GM04504 (cell line): ENCODE measurements around the gene DLX5.

Source experiments
- DNase-seq: peaks from one replicate; pipeline ENCODE4 v3.0.0-alpha.2; 2012; ENCODE audit warnings: low read depth

The DLX5 gene

DNA sequence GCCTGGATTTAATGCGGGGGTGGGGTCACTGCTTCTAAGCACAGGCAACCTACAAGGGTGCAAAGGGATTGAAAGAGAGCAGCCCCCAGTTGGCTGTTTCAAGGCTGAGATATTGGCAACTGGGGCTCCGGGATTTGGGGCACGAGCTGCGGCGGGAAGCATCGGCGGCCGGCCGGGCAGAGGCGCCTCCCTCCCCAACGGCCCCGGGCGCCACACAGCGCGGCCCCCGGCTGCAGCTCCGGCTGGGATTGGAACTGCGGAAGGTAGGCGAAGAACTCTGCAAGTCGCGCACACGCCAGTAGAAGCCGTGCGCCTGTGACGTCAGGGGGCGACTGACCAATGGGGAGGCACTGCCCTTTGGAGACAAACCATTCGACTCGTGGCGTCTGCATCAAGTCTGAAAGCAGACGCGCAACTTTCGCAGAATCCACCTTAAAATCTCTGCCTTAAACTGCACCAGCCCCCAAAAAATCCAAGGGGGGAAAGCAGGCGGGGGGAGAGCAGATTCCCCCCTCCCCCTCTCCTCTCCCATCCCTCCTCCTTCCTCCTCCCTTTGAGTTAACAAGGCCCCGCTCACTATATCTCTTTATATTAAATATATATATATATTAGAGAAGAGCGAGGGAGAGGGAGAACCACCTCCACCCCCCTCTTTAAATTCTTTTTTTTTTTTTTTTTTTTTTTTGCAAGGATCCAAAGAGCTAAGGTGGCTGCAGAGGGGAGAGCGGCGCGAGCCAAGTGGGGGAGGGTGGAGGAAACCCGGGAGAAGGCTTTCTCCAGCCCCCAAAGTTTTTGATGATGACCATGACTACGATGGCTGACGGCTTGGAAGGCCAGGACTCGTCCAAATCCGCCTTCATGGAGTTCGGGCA, 19.2 kb downstream of the DLX5 start, which contains the start of gene DLX6:
Gene DLX6, plus strand, starts transcription at position 371 of the 872 bp plus-strand sequence. Its CDS starts 425 bp downstream, at position 796.
- no peak for DNase-seq

DNA sequence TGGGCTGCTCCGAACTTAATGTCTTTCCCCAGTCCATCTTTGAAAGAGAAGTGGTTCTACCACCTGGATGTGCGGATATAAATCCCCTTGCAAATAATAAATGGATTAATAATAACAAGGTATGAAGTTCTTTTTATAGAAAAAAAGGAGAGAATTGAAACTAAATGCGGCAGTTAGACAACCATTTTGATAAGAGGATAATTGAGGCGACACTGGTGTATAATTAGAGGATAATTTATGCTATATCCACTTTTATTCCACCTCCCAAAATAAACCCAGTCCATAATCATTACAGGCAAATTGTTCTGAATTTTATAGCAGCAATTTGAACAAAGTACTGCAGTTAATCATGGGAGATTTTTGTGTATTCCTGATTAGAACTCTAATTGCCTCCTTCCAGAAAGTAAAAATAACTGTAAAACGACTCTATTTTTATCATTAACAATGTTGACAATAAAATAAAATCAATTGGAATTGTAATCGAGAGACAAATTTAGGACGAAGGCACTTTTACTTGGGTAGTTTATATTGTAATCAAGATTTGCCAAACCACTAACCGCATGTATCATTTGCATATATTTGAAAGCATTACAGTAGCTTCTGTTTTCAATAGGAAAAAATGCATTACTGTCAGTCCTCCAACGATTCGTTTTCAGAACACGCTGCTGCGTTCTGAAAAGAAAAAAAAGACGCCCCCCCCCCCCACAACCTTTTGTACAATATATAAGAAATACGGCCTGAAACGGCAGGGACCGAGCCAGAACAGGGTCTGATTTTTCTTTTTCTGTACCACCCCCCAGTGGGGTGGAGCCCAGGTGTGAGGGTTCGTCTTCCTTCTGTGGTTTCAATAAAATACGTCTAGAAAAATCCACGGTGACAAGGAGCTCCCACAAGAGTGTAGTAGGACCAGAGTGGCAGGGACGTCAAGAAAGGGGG, 20.1 kb downstream of the DLX5 start:
- no peak for DNase-seq

DNA sequence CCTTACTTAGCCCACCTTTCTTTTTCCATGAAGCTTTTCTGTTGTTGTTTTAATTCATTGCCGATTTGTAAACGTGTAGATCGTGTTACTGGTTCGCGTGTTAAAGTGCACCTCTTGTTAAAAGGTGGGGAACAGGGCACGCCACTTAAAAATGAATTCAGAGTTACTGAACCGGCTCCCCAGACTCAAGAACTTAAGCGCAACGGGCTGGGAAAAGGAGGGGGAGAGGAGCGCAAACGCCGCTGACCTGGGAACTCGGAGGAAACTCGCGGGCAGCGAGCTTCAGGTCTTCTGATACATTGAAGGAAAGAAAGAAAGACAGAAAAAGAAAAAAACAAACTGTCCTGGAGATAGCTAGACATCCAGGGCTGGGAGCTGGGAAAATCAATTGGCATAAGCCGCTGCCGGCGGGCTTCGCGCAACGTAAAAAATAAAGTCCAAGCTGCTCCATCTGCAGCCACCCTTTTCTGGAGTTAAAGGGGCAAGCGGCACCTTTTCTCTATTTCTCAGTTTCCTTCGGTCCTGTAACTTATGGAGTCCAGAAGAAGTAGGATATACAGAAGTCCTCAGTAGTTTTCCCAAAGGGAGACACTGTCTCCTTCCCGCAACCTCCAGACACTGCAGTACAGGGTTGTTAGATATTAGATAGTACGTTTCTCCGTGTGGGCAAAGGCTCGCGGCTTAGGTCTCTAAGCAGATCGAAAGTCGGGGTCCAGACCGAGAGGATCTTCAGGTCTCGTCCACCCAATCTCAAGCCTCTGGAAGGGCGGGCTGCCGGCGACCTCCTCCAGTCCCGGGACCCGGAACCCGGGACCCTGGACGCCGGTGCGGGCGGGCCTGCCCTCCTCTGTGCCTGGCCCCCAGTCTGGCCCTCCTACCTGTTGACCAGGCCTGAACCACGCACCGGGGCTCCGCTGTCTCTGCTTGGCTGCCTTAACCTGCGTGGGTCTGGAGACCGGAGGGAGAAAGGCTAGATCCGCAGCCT, 21.1 kb downstream of the DLX5 start:
- DNase-seq = no peak

DNA sequence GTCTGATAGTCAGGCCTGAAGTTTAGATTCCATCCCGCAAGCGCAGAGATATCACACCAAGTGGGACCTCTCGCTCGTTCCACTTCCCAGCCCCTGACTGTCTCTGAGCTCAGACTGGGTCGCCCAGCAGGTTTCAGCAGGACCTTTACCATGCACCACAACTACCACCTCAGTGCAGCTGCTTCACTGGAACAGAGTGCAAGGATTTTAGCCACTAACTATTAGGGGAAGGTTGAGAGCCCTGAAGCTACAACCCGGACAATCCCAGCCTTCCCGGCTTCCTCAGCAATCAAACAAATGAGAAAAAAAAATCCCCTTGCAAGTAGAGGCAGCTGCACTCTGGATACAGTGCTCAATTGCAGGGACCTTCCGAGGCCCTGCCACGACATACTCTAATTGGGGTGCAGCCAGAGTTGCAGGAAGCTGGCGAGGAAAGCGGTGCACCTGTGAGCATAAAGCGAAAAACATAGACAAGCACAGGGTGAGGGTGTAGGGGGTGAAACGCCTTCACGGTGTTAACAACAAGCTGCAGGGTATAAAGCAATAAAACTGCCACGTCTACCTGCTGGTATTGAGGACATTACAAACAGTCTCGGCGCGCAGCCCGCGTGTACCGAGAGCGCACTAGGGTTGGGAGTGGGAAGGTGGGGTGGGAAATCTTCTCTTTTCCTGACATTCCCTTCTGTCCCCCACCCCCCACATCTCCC, 21.9 kb downstream of the DLX5 start:
- DNase-seq = no peak

DNA sequence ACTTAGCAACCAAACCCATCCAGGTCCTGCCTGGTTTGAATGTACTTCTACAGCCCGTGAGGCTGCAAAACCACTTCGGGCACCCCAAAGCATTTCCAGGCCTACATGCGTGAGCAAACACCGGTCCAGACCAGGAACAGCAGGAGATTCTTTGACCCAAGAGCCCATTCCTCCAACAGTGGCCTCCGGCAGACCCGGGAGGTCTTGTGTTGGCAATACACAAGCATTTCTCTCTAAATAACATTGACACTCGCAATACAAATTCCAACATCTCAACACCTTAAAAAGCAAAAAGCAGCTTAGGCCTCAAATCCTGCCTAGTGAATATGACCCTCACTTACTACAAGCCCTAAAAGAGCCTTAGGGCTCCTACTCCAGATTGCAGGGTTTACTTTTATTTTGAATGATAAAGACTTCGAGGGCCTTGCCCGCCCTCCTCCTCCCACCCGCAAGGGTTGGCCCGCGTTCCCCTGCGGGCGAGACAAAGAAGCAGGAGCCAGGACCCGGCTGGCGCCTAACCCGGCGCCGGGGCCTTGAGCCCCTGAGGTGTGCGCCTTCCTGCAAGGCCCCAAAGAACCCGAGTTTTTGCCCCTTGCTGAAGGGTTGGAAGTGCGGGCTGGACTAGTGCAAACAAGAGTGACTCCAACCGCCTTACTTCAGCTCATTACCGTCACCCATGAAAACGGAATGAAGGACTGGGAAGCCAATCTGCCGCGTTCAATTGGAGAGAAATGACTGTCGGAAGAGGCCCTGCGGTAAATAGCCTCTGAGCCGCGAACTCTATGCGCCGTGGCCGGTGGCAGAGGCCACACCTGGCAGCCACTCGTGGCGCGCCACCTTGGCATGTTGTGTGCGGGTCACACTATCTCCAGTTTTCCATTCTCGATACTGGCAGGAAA, 22.7 kb downstream of the DLX5 start:
- DNase-seq = no peak

DNA sequence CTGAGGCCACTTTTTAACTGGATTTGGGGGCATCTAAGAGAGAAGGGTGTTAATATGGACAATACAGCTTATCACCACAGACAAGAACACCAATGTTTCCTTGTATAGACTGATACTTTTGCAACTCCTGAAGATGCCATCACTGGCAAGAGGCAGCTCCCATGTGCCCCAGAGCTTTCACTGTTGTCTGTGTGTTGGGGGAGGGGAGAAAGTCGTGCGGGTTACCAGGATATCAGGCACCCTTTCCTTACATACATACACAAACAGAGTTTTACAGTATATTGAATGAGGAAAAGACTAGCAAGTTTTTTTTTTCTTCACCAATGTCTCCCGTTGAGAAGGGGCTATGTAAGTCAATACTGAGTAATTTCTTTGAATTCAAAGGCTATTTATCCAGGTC, 23.4 kb downstream of the DLX5 start:
- no peak for DNase-seq

DNA sequence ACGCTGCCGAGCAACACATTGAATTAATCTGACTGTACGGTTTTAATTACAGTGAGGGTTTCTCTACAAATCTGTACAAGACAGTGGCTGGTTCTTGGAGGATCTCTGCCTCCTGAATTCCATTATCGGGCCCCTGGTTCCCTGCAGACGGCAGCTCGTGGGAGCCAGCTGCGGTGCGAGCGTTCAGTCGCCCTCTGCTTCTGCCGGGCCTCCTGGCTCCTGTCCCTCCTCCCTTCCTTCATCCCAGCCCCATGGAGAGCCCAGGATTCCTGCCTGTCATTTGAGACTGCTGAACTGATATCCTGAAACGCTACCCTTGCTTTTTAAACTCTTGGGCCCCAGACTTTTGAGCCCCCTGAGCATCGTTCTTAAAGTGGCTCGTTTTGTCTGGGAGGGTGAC, 25.9 kb downstream of the DLX5 start:
- DNase-seq = no peak

DNA sequence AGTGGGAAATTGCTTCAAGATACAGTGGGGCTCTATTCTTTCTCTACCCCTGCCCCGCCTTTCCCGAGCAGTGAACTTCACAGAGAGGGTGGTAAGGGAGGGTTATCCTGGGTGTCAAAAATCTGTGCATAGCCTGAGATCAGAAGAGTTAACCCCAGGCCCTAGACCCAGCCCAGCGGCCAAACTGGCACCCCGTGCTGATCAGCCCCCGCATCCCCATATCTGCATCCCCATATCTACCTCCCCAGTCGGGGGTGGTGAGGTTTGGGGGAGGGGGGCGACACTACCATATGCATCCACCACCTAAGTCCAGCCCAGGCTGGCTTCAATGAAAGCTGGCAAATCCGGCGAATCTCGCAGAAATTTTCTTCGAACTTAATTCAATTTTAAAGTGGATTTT, 26.3 kb downstream of the DLX5 start:
- DNase-seq = no peak

DNA sequence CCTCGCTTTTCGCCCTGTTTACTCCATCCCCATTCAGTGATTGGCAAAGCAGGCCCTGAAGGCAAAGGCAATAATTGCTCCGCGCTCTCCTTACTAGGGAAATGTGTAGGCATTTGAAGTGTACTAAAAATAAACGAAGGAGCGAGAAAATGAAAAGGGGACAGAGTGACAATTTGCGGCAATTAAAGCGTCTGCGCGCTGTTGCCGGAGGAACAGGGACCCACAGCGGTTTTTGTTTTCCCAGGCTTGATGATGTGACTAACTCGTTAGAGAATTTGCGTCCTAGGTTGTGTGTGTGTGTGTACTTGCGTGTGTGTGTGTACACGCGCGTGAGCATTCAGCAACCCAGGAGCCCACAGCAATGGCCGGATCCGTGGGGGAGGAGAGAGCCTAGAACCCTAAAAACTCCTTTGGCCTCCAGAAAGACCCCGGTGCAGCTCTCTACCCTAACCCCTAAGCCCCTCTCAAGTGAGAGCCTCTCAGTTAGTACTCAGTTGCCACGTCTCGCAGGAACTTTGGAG, 27.1 kb downstream of the DLX5 start:
- no peak for DNase-seq

DNA sequence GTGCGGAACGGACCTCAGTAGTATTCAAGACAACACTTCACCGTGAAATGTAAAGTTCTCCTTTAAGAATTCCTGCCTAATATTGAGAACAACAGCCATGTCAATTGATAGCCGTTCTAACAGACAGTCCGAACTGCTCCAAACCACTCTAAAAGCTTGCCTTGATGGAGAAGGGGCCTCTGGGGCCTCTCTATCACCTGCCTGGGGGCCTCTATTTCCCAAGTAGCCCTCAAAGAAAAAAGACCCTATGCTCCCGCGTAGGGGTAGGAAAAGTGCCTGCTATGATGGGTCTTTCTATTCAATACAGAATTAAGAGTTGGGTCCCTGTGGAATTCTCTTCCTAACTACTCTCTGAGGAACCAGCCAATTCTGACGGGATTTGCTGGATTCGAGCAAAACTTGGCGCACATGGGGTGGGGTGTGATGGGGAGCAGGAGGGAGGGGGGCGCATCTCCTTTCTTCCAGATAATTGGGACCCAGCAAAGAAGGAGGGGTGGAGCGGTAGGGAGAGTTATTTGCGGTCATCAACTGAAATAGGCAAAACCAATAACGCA, 27.6 kb downstream of the DLX5 start:
- no peak for DNase-seq

DNA sequence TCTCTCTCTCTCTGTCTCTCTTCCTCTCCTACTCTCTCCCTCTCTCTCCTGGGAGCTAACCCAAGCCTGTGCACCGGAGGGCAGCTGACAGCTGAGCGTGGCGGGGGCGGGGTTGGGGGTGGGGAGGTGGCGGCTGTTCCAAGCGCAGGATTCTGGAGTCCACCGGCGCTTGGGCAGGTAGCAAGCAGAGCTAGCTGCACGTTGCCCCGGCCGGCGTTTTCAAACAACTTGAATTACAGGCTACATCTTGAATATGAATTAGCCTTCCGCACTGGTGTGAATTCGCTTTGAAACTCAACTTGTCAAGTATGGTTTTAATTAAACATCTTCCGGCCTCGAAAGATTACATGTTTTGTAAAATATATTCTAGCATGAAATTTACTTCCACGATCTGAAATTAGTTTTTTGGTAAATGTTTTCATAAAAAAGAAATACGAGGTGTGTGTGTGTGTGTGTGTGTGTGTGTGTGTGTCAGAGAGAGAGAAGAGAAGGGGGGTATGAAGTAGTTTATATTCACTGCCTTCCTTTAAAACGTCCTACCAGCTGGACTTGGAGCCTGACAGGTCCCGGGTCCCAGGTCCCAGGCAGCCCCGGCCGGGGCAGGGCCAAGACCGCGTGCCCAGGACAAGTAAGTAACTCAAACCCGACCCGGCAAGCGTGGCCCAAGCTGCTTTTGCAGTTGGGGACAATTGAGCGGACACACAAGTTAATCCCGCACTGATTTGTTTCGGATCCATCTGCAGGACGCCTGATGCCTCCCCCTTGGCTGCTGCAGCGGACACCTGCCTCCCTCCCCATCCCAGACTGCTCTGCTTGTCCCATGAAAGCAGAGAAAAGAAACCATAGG, 28.3 kb downstream of the DLX5 start:
- no peak for DNase-seq

DNA sequence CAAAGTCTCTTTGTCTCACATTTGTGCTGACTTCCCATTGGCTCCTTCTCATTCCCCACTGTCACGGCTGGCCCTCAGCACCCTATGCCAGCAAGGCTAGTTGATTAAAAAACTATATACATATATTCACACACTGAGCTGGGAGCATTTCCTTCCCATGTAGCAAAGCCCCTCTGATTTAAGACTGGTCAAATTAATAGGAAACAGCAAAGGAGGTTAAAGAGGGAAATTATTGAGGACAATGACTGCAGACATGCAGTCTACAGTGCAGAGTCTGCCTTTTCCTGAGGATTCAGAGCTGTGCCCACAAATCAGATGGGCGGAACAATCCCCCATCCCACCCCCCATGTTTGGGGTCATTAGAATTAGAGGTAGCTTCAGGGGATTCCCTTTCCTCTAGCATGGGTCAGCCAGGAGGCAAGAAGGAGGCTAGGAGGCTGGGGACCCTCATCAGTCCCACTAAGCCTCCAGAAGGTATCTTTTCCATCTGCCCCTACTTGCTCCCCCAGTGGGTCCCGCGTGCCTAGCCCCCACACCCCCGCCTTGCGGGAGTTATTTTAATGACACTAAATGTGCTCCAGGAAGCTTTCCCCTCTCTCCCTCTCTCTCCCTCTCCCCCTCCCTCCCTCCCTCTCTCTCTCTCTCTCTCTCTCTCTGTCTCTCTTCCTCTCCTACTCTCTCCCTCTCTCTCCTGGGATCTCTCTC, 29.1 kb downstream of the DLX5 start:
- no peak for DNase-seq

DNA sequence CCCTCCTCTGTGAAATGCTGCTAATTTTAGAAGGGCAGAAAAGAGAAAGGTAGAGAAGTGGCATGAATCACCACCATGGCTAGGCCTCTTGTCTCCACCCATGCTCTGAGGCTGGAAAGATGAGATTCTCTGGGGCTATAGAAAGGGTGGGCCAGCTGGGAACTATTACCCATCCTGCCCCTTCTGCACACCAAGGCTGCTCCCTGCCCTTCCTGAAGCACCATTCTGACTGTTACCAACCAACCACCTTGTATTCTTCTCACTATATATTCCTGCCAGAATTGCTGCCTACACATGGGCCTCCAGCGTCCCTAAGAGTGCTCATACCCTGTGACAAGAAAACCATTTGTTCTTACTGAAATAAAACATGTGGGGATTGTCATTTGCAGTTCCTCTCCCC, 30.7 kb downstream of the DLX5 start:
- DNase-seq = no peak

DNA sequence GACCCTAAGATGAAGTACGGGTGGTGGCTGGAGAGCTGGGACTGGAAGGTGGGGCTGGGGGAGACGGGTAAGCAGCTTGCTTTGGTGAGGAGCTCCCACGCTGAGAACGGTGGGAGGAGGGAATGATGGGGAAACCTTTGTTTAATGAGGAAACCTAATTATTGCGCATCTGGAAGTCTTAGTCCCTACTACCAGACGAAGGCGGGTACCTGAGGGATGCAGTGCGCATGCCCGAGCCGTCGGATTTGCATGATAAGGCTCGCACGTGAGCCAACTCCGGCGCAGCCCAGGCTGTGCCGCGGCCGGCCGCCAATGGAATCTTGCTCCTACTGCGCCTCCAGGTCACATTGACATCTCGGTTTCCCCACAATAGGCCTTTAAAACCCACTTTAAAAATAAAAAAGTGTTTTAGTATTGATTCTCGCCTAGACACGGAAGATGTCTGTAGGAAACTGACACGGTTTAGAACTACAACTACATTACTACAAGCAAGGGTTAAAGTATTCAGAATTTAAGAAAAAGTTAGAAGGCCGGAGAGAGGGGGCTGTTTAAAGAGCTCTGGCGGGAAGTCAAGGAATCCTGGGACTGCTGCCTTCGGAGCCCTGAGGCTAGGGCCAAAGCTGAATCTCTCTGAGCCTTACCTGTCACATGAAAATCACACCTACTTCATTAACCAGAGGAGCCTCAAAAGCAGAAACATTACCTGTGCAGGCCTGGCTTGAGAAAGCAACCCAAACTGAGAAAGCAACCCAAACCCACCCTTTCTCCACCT, 31.4 kb downstream of the DLX5 start:
- no peak for DNase-seq

DNA sequence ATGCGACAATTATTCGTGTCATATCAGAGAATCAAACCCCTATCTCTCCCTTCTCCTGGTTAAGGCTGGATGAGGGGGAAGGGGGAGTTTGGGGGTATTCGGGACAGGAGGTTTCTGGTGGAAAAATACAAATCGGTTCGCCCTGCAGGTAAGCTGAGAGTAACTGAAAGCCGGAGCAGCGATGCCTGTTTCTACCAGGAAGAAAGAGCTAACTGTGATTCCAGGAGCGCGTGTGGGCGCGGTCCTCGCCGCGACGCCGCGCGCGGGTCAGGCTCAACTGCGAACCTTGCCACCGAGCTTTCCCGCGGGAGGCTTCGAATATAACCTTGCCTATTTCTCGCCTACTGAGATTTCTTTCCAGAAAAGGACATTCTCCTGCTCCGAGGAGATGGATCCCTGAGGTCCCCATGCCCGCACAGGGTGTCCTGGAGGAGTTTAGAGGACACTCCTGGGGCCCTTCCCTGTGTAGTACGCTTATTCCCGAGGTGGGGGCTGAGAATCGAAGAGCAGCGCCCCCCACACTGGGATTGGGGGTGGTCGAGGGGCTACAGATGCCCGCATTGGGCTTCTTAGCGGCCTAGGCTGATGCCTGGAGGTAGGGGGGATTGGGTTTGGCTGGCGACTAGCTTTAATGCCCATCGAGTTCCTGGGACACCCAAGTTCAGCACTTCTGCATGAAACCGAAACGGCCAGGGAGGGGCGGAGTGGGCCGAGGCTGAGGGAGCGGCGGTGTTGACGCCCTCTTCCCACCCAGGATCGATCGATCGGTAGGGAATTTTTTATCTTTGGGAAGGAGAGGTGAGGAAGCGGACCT, 32.2 kb downstream of the DLX5 start:
- no peak for DNase-seq

DNA sequence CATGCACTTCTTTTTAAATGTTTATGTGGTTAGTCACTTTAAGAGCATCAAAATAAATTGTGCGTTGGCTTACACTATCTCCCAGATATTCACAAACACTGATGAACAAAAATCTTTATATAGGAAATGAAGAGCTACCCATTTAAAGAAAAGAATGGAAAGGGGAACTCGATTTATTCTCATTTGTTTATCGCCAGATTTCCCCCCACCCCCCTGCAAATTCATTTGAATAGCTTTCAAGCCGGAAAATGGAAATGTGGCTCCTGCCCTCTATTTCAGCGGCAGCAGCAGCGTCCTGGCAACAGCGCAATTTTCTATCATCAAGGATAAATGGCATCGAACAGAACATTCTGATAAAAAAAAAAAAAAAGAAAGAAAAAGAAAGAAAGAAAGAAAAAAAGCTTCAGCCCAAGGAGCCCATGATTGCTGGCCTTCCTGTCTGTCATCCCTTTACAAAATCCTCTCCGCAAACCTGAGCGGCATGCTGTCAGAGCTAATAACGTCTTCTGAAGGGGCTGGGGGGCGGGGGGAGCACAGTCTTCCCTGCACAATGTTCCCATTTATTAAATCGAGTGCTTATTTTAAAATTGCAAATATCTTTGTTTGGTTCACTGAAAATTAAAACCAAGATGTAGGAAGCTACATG, 33.0 kb downstream of the DLX5 start:
- no peak for DNase-seq
